ENCODE results near the gene NOVA2.

Gene NOVA2

DNA sequence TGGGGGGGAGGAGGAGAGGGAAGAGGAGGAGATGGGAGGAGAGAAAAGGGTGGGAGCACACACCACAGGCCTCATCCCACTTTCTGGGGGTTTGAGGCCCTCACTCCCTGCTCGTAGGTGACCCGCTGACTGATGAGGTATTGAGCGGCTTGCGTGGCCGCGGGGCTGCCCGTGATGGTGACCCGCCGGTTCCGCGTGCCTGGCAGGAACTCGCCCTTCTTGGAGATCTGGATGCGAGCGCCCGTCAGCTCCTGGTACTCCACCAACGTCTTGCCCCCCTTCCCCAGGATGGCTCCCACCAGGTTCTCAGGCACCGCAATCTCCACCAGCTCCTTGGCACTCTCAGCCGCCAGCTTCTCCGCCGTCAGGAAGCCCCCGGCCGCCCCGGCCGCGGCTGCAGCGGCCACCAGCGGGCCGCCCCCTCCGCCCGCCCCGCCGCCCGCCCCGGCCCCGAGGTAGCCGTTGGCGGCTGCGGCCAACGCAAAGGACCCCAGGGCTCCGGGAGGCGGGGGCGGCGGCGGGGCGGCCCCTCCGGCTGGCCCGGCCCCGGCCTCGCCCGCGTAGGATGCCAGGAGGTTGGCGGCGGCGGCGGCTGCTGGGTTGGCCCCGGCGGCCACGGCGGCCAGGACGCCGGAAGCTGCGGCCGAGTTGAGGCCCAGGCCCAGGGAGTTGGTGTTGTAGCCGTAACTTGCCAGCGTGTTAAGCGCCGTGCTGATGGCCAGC, 33.7 kb downstream of the NOVA2 start:
- Histone ChIP-seq H2BK120ac (ENCODE audit: low read depth, low read length) (no peak overlapping the region), H3K9me3 (ENCODE audit: control insufficient read depth, low read length) (peaks cover 2% of the 10 kb centered on the region), H3K79me1 (replicated peaks; ENCODE audit: low read length, poor library complexity, severe bottlenecking) (no peaks in the 10 kb centered on the region), H3K18ac (ENCODE audit: low read depth in 1 of 2, low read length in 2 of 2) (no peak overlapping the region), H2BK5ac (ENCODE audit: low read depth, low read length, poor library complexity, severe bottlenecking) (no peak overlapping the region), H3K4me1 (ENCODE audit: control insufficient read depth, insufficient read depth, low read depth, low read length) (no peaks in the 10 kb centered on the region), H3K27me3 (ENCODE audit: control insufficient read depth in 1 of 2, insufficient read depth in 1 of 2, low read length in 2 of 2) (peaks cover 36 to 74% of the 10 kb centered on the region in 2 experiments), H3K4ac (ENCODE audit: low read depth in 1 of 2, low read length in 2 of 2) (no peak overlapping the region), H3K14ac (ENCODE audit: low read length in 2 of 2) (no peak overlapping the region), H2BK15ac (ENCODE audit: low read depth, poor library complexity, severe bottlenecking) (no peak overlapping the region), H3K4me3 (ENCODE audit: insufficient read depth in 1 of 2, low read depth in 1 of 2, low read length in 2 of 2) (no peak overlapping the region), H3K4me2 (ENCODE audit: low read length, poor library complexity, severe bottlenecking) (no peak overlapping the region), H3K27ac (ENCODE audit: low read length, poor library complexity, severe bottlenecking) (no peak overlapping the region), H2BK12ac (ENCODE audit: low read length in 2 of 2) (no peak overlapping the region), H4K91ac (ENCODE audit: low read length) (no peak overlapping the region), H3K36me3 (ENCODE audit: control insufficient read depth in 1 of 2, insufficient read depth in 2 of 2, low read depth in 1 of 2, low read length in 2 of 2) (no peaks in the 10 kb centered on the region), H3K23ac (ENCODE audit: low read length in 2 of 2) (no peak overlapping the region), H4K8ac (ENCODE audit: low read length) (no peak overlapping the region), H2AFZ (ENCODE audit: low read depth, low read length) (no peak overlapping the region), H2AK5ac (ENCODE audit: low read length, severe bottlenecking) (no peak overlapping the region), H3K9ac (ENCODE audit: low read length) (no peak overlapping the region)
- 92% methylated on average over 56 of the region's 67 CpGs for WGBS
- no peak for DNase-seq

DNA sequence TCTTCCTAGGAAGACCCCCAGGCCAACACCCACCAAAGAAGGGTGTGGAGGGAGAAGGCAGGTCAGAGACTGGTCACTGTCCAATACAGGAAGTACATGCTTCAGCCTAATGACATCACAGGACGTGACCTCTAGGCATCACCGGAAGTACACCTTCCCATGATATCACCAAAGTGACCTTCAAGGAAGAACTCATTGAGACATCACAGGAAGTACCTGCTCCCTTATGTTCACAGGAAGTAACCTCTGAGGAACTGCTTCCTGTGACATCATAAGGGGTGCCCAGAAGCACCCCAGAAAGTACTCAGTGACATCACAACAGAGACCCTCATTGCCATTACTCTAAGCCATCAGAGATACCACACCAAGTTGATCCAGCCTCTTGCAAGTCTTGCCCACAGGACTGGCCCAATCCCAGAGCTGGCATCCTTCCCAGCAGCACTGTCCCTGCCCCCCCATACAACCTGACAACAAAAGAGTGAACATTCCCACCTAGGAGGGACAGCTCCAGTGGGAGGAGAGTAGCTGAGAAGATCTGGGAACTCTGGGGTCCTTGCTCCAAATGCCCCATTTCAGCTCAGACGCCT, 34.8 kb downstream of the NOVA2 start:
- peaks cover 2% of the 10 kb centered on the region for H3K9me3 ChIP-seq (ENCODE audit: control insufficient read depth, low read length)
- no peak overlapping the region for H2BK15ac ChIP-seq (ENCODE audit: low read depth, poor library complexity, severe bottlenecking)
- no peak for DNase-seq
- H4K8ac ChIP-seq (ENCODE audit: low read length): no peak overlapping the region
- no peak overlapping the region for H2AK5ac ChIP-seq (ENCODE audit: low read length, severe bottlenecking)
- H4K91ac ChIP-seq (ENCODE audit: low read length): no peak overlapping the region
- no peaks in the 10 kb centered on the region for H3K79me1 ChIP-seq (replicated peaks; ENCODE audit: low read length, poor library complexity, severe bottlenecking)
- H3K4me2 ChIP-seq (ENCODE audit: low read length, poor library complexity, severe bottlenecking): no peak overlapping the region
- no peak overlapping the region for H3K4me3 ChIP-seq (ENCODE audit: insufficient read depth in 1 of 2, low read depth in 1 of 2, low read length in 2 of 2)
- H2AFZ ChIP-seq (ENCODE audit: low read depth, low read length): no peak overlapping the region
- H2BK12ac ChIP-seq (ENCODE audit: low read length in 2 of 2): no peak overlapping the region
- no peak overlapping the region for H3K14ac ChIP-seq (ENCODE audit: low read length in 2 of 2)
- H3K27ac ChIP-seq (ENCODE audit: low read length, poor library complexity, severe bottlenecking): no peak overlapping the region
- WGBS: 77% methylated on average over 2 of the region's 3 CpGs
- H3K9ac ChIP-seq (ENCODE audit: low read length): no peak overlapping the region
- H3K4me1 ChIP-seq (ENCODE audit: control insufficient read depth, insufficient read depth, low read depth, low read length): no peaks in the 10 kb centered on the region
- H2BK120ac ChIP-seq (ENCODE audit: low read depth, low read length): no peak overlapping the region
- H3K23ac ChIP-seq (ENCODE audit: low read length in 2 of 2): no peak overlapping the region
- H3K27me3 ChIP-seq (ENCODE audit: control insufficient read depth in 1 of 2, insufficient read depth in 1 of 2, low read length in 2 of 2): peaks cover 37 to 73% of the 10 kb centered on the region in 2 experiments
- H3K4ac ChIP-seq (ENCODE audit: low read depth in 1 of 2, low read length in 2 of 2): no peak overlapping the region
- H2BK5ac ChIP-seq (ENCODE audit: low read depth, low read length, poor library complexity, severe bottlenecking): no peak overlapping the region
- H3K18ac ChIP-seq (ENCODE audit: low read depth in 1 of 2, low read length in 2 of 2): no peak overlapping the region
- H3K36me3 ChIP-seq (ENCODE audit: control insufficient read depth in 1 of 2, insufficient read depth in 2 of 2, low read depth in 1 of 2, low read length in 2 of 2): no peaks in the 10 kb centered on the region

DNA sequence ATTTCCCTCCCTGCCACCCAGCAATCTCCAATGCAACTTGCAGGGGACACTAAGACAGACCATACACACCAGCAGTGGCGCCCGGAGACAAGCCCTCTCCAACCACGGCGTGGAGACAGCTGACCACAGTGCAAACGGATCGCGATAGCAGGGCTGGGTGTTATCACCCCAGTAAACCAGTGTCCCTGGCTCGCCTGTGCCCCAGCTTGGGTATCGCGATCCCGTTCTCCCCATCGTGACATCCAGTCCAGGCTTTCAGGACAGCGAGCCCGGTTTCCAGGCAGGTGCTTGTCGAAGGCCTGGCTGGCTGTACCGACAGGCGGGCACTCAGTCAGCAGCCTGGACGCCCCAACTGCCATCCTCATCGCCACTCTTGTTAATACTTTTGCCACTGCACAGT, 38.4 kb downstream of the NOVA2 start:
- Histone ChIP-seq H3K23ac (ENCODE audit: low read length in 2 of 2) (no peak overlapping the region), H3K9ac (ENCODE audit: low read length) (no peak overlapping the region), H3K27me3 (ENCODE audit: control insufficient read depth in 1 of 2, insufficient read depth in 1 of 2, low read length in 2 of 2) (peaks cover 45 to 68% of the 10 kb centered on the region in 2 experiments), H3K4me1 (ENCODE audit: control insufficient read depth, insufficient read depth, low read depth, low read length) (no peaks in the 10 kb centered on the region), H3K4ac (ENCODE audit: low read depth in 1 of 2, low read length in 2 of 2) (no peak overlapping the region), H3K14ac (ENCODE audit: low read length in 2 of 2) (no peak overlapping the region), H3K18ac (ENCODE audit: low read depth in 1 of 2, low read length in 2 of 2) (no peak overlapping the region), H2BK12ac (ENCODE audit: low read length in 2 of 2) (no peak overlapping the region), H4K91ac (ENCODE audit: low read length) (no peak overlapping the region), H3K9me3 (ENCODE audit: control insufficient read depth, low read length) (peaks cover 2% of the 10 kb centered on the region), H2BK15ac (ENCODE audit: low read depth, poor library complexity, severe bottlenecking) (no peak overlapping the region), H2BK5ac (ENCODE audit: low read depth, low read length, poor library complexity, severe bottlenecking) (no peak overlapping the region), H4K8ac (ENCODE audit: low read length) (no peak overlapping the region), H2BK120ac (ENCODE audit: low read depth, low read length) (no peak overlapping the region), H2AK5ac (ENCODE audit: low read length, severe bottlenecking) (no peak overlapping the region), H3K27ac (ENCODE audit: low read length, poor library complexity, severe bottlenecking) (no peak overlapping the region), H3K4me3 (ENCODE audit: insufficient read depth in 1 of 2, low read depth in 1 of 2, low read length in 2 of 2) (no peak overlapping the region), H3K36me3 (ENCODE audit: control insufficient read depth in 1 of 2, insufficient read depth in 2 of 2, low read depth in 1 of 2, low read length in 2 of 2) (no peaks in the 10 kb centered on the region), H3K79me1 (replicated peaks; ENCODE audit: low read length, poor library complexity, severe bottlenecking) (no peaks in the 10 kb centered on the region), H2AFZ (ENCODE audit: low read depth, low read length) (no peak overlapping the region), H3K4me2 (ENCODE audit: low read length, poor library complexity, severe bottlenecking) (no peak overlapping the region)
- no peak for DNase-seq
- 80% methylated on average over 18 of the region's 19 CpGs for WGBS

DNA sequence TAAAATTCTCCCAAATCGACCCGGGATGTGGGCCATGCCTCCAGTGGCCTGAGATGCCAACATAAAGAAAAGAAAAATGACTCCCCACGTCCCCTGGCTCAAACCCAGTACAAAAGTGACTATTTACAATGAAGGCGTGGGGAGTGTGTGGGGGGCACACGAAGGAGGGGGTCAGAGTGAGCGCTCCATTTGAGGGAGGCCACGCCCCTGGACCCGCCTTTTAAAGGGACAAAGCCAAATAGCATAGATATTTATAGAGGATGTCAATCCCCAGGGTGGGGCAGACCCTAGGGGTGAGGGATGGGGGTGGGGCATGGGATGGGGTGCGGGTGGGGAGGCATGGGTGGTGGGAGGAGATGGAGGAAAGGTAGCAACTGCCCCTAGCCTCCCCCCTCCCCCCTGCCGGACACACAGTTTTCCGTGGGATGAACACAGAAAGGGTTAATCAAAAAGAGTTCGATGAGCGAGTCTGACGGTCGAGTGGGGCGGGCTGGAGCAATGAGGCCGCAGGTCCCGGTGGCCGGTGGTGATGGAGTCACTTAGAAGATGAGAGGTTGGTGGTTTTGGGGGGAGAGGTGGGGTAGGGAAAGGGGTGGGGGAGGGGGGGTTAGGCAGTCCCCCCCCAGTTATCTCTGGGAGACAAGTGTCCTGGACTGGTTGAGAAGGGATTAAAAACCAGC, 39.0 kb downstream of the NOVA2 start:
- Histone ChIP-seq H3K18ac (ENCODE audit: low read depth in 1 of 2, low read length in 2 of 2) (no peak overlapping the region), H3K27me3 (ENCODE audit: control insufficient read depth in 1 of 2, insufficient read depth in 1 of 2, low read length in 2 of 2) (peaks cover 45 to 67% of the 10 kb centered on the region in 2 experiments), H4K91ac (ENCODE audit: low read length) (no peak overlapping the region), H4K8ac (ENCODE audit: low read length) (no peak overlapping the region), H3K4ac (ENCODE audit: low read depth in 1 of 2, low read length in 2 of 2) (no peak overlapping the region), H2AK5ac (ENCODE audit: low read length, severe bottlenecking) (no peak overlapping the region), H3K27ac (ENCODE audit: low read length, poor library complexity, severe bottlenecking) (no peak overlapping the region), H3K4me3 (ENCODE audit: insufficient read depth in 1 of 2, low read depth in 1 of 2, low read length in 2 of 2) (no peak overlapping the region), H3K23ac (ENCODE audit: low read length in 2 of 2) (no peak overlapping the region), H3K9ac (ENCODE audit: low read length) (no peak overlapping the region), H2BK12ac (ENCODE audit: low read length in 2 of 2) (no peak overlapping the region), H3K36me3 (ENCODE audit: control insufficient read depth in 1 of 2, insufficient read depth in 2 of 2, low read depth in 1 of 2, low read length in 2 of 2) (no peaks in the 10 kb centered on the region), H3K14ac (ENCODE audit: low read length in 2 of 2) (no peak overlapping the region), H3K4me2 (ENCODE audit: low read length, poor library complexity, severe bottlenecking) (no peak overlapping the region), H2AFZ (ENCODE audit: low read depth, low read length) (no peak overlapping the region), H3K4me1 (ENCODE audit: control insufficient read depth, insufficient read depth, low read depth, low read length) (no peaks in the 10 kb centered on the region), H2BK120ac (ENCODE audit: low read depth, low read length) (no peak overlapping the region), H2BK15ac (ENCODE audit: low read depth, poor library complexity, severe bottlenecking) (no peak overlapping the region), H3K9me3 (ENCODE audit: control insufficient read depth, low read length) (peaks cover 2% of the 10 kb centered on the region), H2BK5ac (ENCODE audit: low read depth, low read length, poor library complexity, severe bottlenecking) (no peak overlapping the region), H3K79me1 (replicated peaks; ENCODE audit: low read length, poor library complexity, severe bottlenecking) (no peaks in the 10 kb centered on the region)
- 36% methylated on average over 15 of the region's 19 CpGs for WGBS
- no peak for DNase-seq

Measured in mesenchymal stem cell (in vitro differentiated cells and primary cell).